ENCODE results near the gene CRADD.

DNA sequence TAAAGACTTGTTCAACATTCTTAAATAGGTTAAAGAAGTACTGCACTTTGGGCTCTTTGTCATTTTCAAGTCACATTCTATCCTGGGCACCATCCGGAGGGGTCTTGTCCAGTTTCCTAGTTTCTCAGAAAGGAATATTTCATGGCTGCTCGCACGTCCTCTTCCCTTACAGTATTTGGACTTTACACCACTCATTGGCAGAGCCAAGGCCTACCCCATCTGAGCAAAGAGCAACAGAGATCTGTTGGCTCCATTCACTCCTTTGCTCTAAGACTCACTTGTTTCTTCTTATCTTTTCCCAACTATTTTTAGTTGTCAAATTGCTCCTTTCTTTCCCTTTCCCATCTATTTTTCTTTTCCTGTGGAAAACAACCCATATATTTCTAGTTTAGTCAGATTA is 118.2 kb downstream of the CRADD start:
- TF ChIP-seq CTCF (IDR thresholded peaks at IDR 0.05 in 4 of 5, conservative IDR thresholded peaks at IDR 0.05 in 1 of 5) = no peak
- TF ChIP-seq POLR2A (IDR thresholded peaks at IDR 0.05) = no peak

Data from gastrocnemius medialis (tissue), 4 donors.